HepG2 (cell line): ENCODE data around the gene BTN1A1. TPM values are rescaled to one million over a fixed set of nuclear protein-coding genes. Genes with fewer than 3 reads are reported as not detected.
A peak's percentile ranks its signal among the peaks of the same experiment; 100 is the strongest.

Source experiments
- ATAC-seq: fragments of 200-7000 bp; cut with Tn5 transposase; 3 replicates; pipeline ENCODE4 v1.9.1; 2020; ENCODE audit warnings: mild to moderate bottlenecking, moderate library complexity
- BruUV-seq: library from RNA; stranded (reverse); fragments of 400-500 nt; replicated peaks from 2 replicates; lab custom pipeline; 2021; lab: Mats Ljungman, UMichigan
- CTCF ChIA-PET: fragments of 300-600 bp; formaldehyde crosslinking; extraction: SDS; loops from one replicate; lab custom pipeline; 2021; ENCODE audit warnings: low total read pairs, inconsistent platforms, low intra/inter-chr PET ratio; lab: Yijun Ruan, JAX
- POLR2A ChIA-PET: fragments of 350-600 bp; sonication (Branson Sonifier 250); formaldehyde crosslinking; loops from one replicate; lab custom pipeline; 2020; ENCODE audit warnings: antibody characterized with exemption, inconsistent platforms; lab: Yijun Ruan, JAX
- DNase-seq: peaks from one replicate; pipeline ENCODE4 v3.0.0-alpha.2; 2015; ENCODE audit warnings: low spot score
- FAIRE-seq: peaks from 3 replicates; lab custom pipeline; 2011; peaks lifted over from hg19 to GRCh38; lab: Jason Lieb, UNC
- H2AFZ ChIP-seq: one replicate; pipeline ENCODE4 v1.6.1; 2011; ENCODE audit warnings: low read length, inconsistent platforms
- H3K27ac ChIP-seq: fragments of 300-600 bp; 3 replicates; pipeline ENCODE4 v1.8.0; 2011; ENCODE audit warnings: mixed run types, mild to moderate bottlenecking, mixed read lengths, low read length, inconsistent platforms; ENCODE audit not compliant: insufficient read depth; ENCODE audit errors: extremely low read length
- H3K27me3 ChIP-seq, 2 experiments: fragments of 200-600 bp in 1 of 2; 2 replicates in 1 of 2; 3 replicates in 1 of 2; pipeline versions ENCODE4 v1.6.0 to v1.8.0; 2011; ENCODE audit warnings: low read length in 2 of 2, mild to moderate bottlenecking in 2 of 2, moderate library complexity in 2 of 2, inconsistent platforms in 1 of 2; ENCODE audit not compliant: insufficient read depth in 2 of 2, control insufficient read depth in 1 of 2
- H3K36me3 ChIP-seq, 2 experiments: fragments of 200-600 bp in 1 of 2; replicated peaks in 1 of 2; 2 replicates in 1 of 2; 3 replicates in 1 of 2; pipeline versions ENCODE4 v1.5.1 to v1.8.0; 2011; ENCODE audit warnings: low read length in 2 of 2, inconsistent platforms in 1 of 2; ENCODE audit not compliant: insufficient read depth in 2 of 2, control insufficient read depth in 1 of 2
- H3K4me1 ChIP-seq: 2 replicates; pipeline ENCODE4 v1.5.1; 2012; ENCODE audit warnings: low read length, inconsistent platforms; ENCODE audit not compliant: insufficient read depth
- H3K4me2 ChIP-seq: 2 replicates; pipeline ENCODE4 v1.6.0; 2011; ENCODE audit warnings: low read depth, low read length, inconsistent platforms
- H3K4me3 ChIP-seq, 3 experiments: fragments of 200-600 bp in 1 of 3; sonication (generic), shearing (Covaris generic) in 1 of 3; replicated peaks in 1 of 3; 2 replicates each; pipeline ENCODE4 v1.5.1; 2011 to 2016; ENCODE audit warnings: low read length in 3 of 3, inconsistent platforms in 2 of 3, low read depth in 2 of 3, mild to moderate bottlenecking in 2 of 3, control low read depth in 1 of 3, mixed read lengths in 1 of 3; ENCODE audit not compliant: insufficient read depth in 1 of 3
- H3K79me2 ChIP-seq: one replicate; pipeline ENCODE4 v1.6.1; 2011; ENCODE audit warnings: low read length, inconsistent platforms; ENCODE audit not compliant: insufficient read depth
- H3K9ac ChIP-seq: 2 replicates; pipeline ENCODE4 v1.6.0; 2011; ENCODE audit warnings: mild to moderate bottlenecking, low read depth, low read length, inconsistent platforms; ENCODE audit not compliant: insufficient read depth
- H3K9me3 ChIP-seq: 2 replicates; pipeline ENCODE4 v1.5.1; 2012; ENCODE audit warnings: mild to moderate bottlenecking, low read length
- H4K20me1 ChIP-seq: 2 replicates; pipeline ENCODE4 v1.6.0; 2011; ENCODE audit warnings: inconsistent platforms, mild to moderate bottlenecking, low read length, moderate library complexity; ENCODE audit not compliant: insufficient read depth
- HMG20A ChIP-seq: IDR thresholded peaks from 2 replicates; pipeline ENCODE4 v1.6.1; 2016; ENCODE audit warnings: borderline replicate concordance
- KLF12 ChIP-seq: sonication (generic); formaldehyde crosslinking; IDR thresholded peaks from 2 replicates; pipeline ENCODE4 v1.4.0; 2020; ENCODE audit warnings: missing genetic modification reagents, borderline replicate concordance
- MXD4 ChIP-seq: IDR thresholded peaks from 2 replicates; pipeline ENCODE4 v1.6.1; 2016; ENCODE audit warnings: mild to moderate bottlenecking, missing biosample characterization, missing genetic modification reagents
- RBFOX2 ChIP-seq: fragments of 200-400 bp; formaldehyde crosslinking; IDR thresholded peaks from 2 replicates; pipeline ENCODE4 v1.6.1; 2017; ENCODE audit warnings: low read depth, mild to moderate bottlenecking, low read length
- SIN3A ChIP-seq: IDR thresholded peaks from 2 replicates; pipeline ENCODE4 v1.6.1; 2011; ENCODE audit warnings: low read depth, mild to moderate bottlenecking, control low read depth, low read length, borderline replicate concordance
- SNAPC4 ChIP-seq: sonication (generic); formaldehyde crosslinking; IDR thresholded peaks from 2 replicates; pipeline ENCODE4 v1.4.0; 2020; ENCODE audit warnings: mild to moderate bottlenecking, missing genetic modification reagents
- SPEN ChIP-seq: sonication (generic); formaldehyde crosslinking; IDR thresholded peaks from 2 replicates; pipeline ENCODE4 v1.5.1; 2020; ENCODE audit warnings: low read depth, mild to moderate bottlenecking, missing genetic modification reagents
- TFDP1 ChIP-seq: IDR thresholded peaks from 2 replicates; pipeline ENCODE4 v1.6.1; 2016; ENCODE audit warnings: missing compliant biosample characterization, missing genetic modification reagents, borderline replicate concordance
- XRCC5 ChIP-seq: fragments of 200-400 bp; formaldehyde crosslinking; optimal IDR thresholded peaks from 2 replicates; pipeline ENCODE3; 2017; ENCODE audit warnings: mild to moderate bottlenecking, low read length
- ZBTB43 ChIP-seq: sonication (generic); formaldehyde crosslinking; conservative IDR thresholded peaks from 2 replicates; pipeline ENCODE4 v1.4.0; 2020; ENCODE audit warnings: missing genetic modification reagents
- ZNF574 ChIP-seq: sonication (generic); formaldehyde crosslinking; IDR thresholded peaks from 2 replicates; pipeline ENCODE4 v1.4.0; 2020; ENCODE audit warnings: missing genetic modification reagents
- ZSCAN29 ChIP-seq: sonication (generic); formaldehyde crosslinking; conservative IDR thresholded peaks from 2 replicates; pipeline ENCODE4 v1.4.0; 2020; ENCODE audit warnings: mild to moderate bottlenecking, missing genetic modification reagents
- WGBS: methylation state at CpG from one replicate; pipeline ENCODE4 v1.1.6; 2017; ENCODE audit warnings: low lambda C conversion rate; 5-methylcytosine and 5-hydroxymethylcytosine counted together
- in situ Hi-C: cut with HindIII; loops from 2 replicates; pipeline ENCODE4 v1.10.0; 2017; ENCODE audit warnings: low pct_unique_long_range_greater_than_20kb; ENCODE audit not compliant: extremely low pct_ligation_motif_present
- intact Hi-C: fragments of 100-400 bp; cut with micrococcal nuclease; formaldehyde crosslinking; loops from one replicate; pipeline ENCODE4 v1.10.0; 2022; ENCODE audit not compliant: unreplicated experiment
- polyA plus RNA-seq, 8 experiments: library from polyadenylated mRNA; depleted of rRNA in 3 of 8; stranded (reverse) in 7 of 8; unstranded in 1 of 8; fragments of >200 nt; fragmentation: Illumina TruSeq in 4 of 8; extraction: Trizol in 4 of 8; gene quantifications; 2 replicates each; pipeline versions ENCODE4 v1.2.1 to v1.2.3, GENCODE V29; 2011 to 2016; ENCODE audit warnings: low read depth in 4 of 8, missing spikeins in 1 of 8, mixed read lengths in 1 of 8; ENCODE audit not compliant: insufficient read depth in 1 of 8
- total RNA-seq, 5 experiments: library from RNA; depleted of rRNA; stranded (reverse); fragments of >200 nt; fragmentation: Illumina TruSeq; extraction: Trizol; gene quantifications; 2 replicates each; pipeline ENCODE4 v1.2.3, GENCODE V29; 2016; ENCODE audit warnings: low read depth in 1 of 5

Gene BTN1A1
- total and polyA plus RNA-seq, 2 of the 13 experiments (the other 11 are each of a cell fraction or from before 2014, with no cell fraction given): 0.04 TPM; not detected in 1

GRCh38 chr6:26473758-26474438 lies 26.2 kb upstream of the BTN1A1 start:
- Histone ChIP-seq H3K9ac (peak overlapping the region; percentile 76), H3K4me3 (peak overlapping the region; percentile 57 to 84 (median 70))
- peak; percentile 79; the same call in 1 of the 2 replicates for TF ChIP-seq TFDP1 (CRISPR knock-in tag)
- TF ChIP-seq SIN3A: no peak
- TF ChIP-seq RBFOX2: 0 out of 2 replicates have a peak, but pooled peaks have one; percentile 36
- no peak for TF ChIP-seq SNAPC4
- TF ChIP-seq SPEN (CRISPR knock-in tag): 0 out of 2 replicates have a peak, but pooled peaks have one; percentile 59
- peak; percentile 70; the same call in 1 of the 2 replicates for TF ChIP-seq KLF12 (CRISPR knock-in tag)
- peak; percentile 16; the same call in 1 of the 2 replicates for TF ChIP-seq ZNF574 (CRISPR knock-in tag)
- 0 out of 2 replicates have a peak, but pooled peaks have one; percentile 7 for TF ChIP-seq ZSCAN29 (CRISPR knock-in tag)
- peak; percentile 30; the same call in 1 of the 2 replicates for TF ChIP-seq HMG20A
- peak; percentile 26 for TF ChIP-seq XRCC5
- 0 out of 2 replicates have a peak, but pooled peaks have one; percentile 19 for TF ChIP-seq MXD4 (CRISPR knock-in tag)
- peak; percentile 55; the same call in 1 of the 2 replicates for TF ChIP-seq ZBTB43 (CRISPR knock-in tag)

More at GRCh38 chr6:26473758-26474438, 26.2 kb upstream of the BTN1A1 start:
- Histone ChIP-seq H3K36me3 (peaks cover 2% of the 10 kb centered on the region in 2 experiments; a peak in 2 of 5 replicates), H3K79me2 (no peaks in the 10 kb centered on the region), H3K4me2 (peak overlapping the region; percentile 98), H2AFZ (peak overlapping the region; percentile 73), H3K4me1 (peaks cover 61% of the 10 kb centered on the region), H3K9me3 (no peaks in the 10 kb centered on the region), H3K27ac (peak overlapping the region; percentile 83), H4K20me1 (no peaks in the 10 kb centered on the region), H3K27me3 (no peaks in the 10 kb centered on the region)
- ChIA-PET CTCF (no interaction called here), POLR2A (interaction anchor here (0.6 to 3.1 kb wide), 14 partner anchors 10 to 131 kb away, joined by 3 to 22 read pairs (median 4); partner anchors contain the start of genes BTN2A1, BTN2A2 and HMGN4)
- in situ Hi-C loops (no loop called here), intact Hi-C loops (no loop called here)
- DNase-seq (peak; percentile 90), FAIRE-seq (peak; percentile 83), ATAC-seq (peak; percentile 92)
- under 1% methylated on average over 12 of the region's 12 CpGs for WGBS
- TSS peak; percentile 40 for BruUV-seq
